Measurements from ENCODE around the gene CRP.

CRP gene

GRCh38 chr1:159719990-159720389 lies 5.6 kb upstream of the CRP start:
- no peak for TF ChIP-seq CTCF (IDR thresholded peaks at IDR 0.05; ENCODE audit: low read depth, low read length)

GRCh38 chr1:159715855-159716254 lies 1.5 kb upstream of the CRP start:
- TF ChIP-seq CTCF (IDR thresholded peaks at IDR 0.05; ENCODE audit: low read depth, low read length): no peak
- DNase-seq (ENCODE audit: extremely low read depth, low read depth): no peak

More at GRCh38 chr1:159719990-159720389, 5.6 kb upstream of the CRP start:
- DNase-seq (ENCODE audit: extremely low read depth, low read depth): no peak

- TF ChIP-seq CTCF (IDR thresholded peaks at IDR 0.05; ENCODE audit: low read depth, low read length): no peak
- DNase-seq (ENCODE audit: extremely low read depth, low read depth): no peak
These were observed 2.3 kb downstream of the CRP start for GRCh38 chr1:159712080-159712479.

- no peak for TF ChIP-seq CTCF (IDR thresholded peaks at IDR 0.05; ENCODE audit: low read depth, low read length)
- DNase-seq (ENCODE audit: extremely low read depth, low read depth): no peak
These were observed 6.7 kb downstream of the CRP start for GRCh38 chr1:159707472-159708260.

- no peak for TF ChIP-seq CTCF (IDR thresholded peaks at IDR 0.05; ENCODE audit: low read depth, low read length)
- DNase-seq (ENCODE audit: extremely low read depth, low read depth): no peak
These were observed 8.5 kb downstream of the CRP start for GRCh38 chr1:159705904-159706256.

- DNase-seq (ENCODE audit: extremely low read depth, low read depth): no peak
These were observed 9.0 kb downstream of the CRP start for GRCh38 chr1:159705251-159705903.

More at GRCh38 chr1:159705251-159705903, 9.0 kb downstream of the CRP start:
- no peak for TF ChIP-seq CTCF (IDR thresholded peaks at IDR 0.05; ENCODE audit: low read depth, low read length)
